ENCODE results near the gene SLC25A30.

The SLC25A30 gene

DNA sequence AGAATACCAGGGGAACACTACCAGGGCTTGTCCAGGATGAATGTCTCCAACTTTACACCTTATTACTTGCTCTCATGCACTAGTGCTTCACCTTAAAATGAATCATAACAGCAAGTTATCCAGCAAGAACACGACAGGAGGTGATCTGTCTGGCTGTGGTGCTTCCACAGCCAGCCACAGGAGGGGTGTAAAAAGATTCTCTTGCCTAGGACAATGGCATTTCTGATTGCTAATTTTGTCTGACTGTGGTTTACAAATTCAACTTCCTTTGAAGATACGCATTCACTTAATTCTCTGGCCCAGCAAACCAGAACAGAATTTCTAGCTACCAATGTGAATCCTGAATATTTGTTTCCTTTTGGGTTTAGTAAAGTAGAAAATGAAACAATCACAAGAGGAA, 23.5 kb upstream of the SLC25A30 start:
- ChIA-PET CTCF (no interaction called here), POLR2A (no interaction called here)
- TF ChIP-seq, protein P1, sequence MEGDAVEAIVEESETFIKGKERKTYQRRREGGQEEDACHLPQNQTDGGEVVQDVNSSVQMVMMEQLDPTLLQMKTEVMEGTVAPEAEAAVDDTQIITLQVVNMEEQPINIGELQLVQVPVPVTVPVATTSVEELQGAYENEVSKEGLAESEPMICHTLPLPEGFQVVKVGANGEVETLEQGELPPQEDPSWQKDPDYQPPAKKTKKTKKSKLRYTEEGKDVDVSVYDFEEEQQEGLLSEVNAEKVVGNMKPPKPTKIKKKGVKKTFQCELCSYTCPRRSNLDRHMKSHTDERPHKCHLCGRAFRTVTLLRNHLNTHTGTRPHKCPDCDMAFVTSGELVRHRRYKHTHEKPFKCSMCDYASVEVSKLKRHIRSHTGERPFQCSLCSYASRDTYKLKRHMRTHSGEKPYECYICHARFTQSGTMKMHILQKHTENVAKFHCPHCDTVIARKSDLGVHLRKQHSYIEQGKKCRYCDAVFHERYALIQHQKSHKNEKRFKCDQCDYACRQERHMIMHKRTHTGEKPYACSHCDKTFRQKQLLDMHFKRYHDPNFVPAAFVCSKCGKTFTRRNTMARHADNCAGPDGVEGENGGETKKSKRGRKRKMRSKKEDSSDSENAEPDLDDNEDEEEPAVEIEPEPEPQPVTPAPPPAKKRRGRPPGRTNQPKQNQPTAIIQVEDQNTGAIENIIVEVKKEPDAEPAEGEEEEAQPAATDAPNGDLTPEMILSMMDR (IDR thresholded peaks at IDR 0.05; ENCODE audit: insufficient read depth, low read length, missing control alignments) = peak; percentile 28
- no peak overlapping the region for H3K4me3 ChIP-seq (ENCODE audit: low read depth, low read length)
- no peak for DNase-seq (ENCODE audit: low read depth, low spot score)

DNA sequence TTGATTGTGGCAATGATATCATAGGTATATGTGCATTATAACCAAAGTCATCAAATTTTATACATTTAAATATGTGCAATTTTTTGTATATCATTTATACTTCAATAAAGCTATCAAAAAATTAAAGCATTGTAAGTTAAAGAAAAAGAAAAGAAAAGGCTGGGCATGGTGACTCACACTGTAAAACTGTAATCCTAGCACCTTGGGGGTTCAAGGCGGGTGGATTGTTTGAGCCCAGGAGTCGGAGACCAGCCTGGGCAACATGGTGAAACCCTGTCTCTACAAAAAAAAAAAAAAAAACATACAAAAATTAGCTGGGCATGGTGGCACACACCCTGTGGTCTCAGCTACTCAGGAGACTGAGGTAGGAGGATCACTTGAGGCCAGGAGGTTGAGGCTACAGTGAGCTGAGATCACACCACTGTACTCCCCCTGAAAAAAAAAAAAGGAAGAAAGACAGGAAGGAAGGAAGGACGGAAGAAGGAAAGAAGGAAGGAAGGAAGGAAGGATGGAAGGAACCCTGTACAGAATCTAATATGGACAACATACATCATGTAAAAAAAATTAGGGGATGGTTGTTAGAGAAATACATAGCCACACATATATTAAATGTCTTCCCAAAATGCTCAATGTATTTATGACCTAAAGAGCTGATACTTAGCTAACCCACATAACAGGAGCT, 21.7 kb upstream of the SLC25A30 start:
- ChIA-PET POLR2A (no interaction called here), CTCF (interaction anchor here (1.0 to 1.1 kb wide), 2 partner anchors 9 to 18 kb away, joined by 3 read pairs; no protein-coding TSS in a partner anchor)
- no peak for DNase-seq (ENCODE audit: low read depth, low spot score)
- TF ChIP-seq, protein P1 (IDR thresholded peaks at IDR 0.05; ENCODE audit: insufficient read depth, low read length, missing control alignments) = no peak
- no peak overlapping the region for H3K4me3 ChIP-seq (ENCODE audit: low read depth, low read length)

DNA sequence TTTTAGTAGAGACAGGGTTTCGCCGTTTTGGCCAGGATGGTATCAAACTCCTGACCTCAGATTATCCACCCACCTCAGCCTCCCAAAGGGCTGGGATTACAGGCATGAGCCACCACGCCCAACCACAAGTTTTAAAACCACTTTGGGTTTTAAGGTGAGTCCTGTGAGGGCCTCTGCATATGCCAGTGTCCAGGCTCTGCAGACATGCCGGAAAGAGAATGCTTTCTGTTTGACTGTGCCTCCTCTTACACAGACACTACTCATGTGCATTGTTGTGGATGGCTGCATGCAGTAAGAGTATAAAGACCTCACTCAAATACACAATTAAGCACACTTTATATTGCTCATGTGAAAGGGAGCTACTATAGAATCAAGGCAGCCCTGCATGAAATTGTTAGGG, 20.8 kb upstream of the SLC25A30 start:
- TF ChIP-seq, protein P1 (IDR thresholded peaks at IDR 0.05; ENCODE audit: insufficient read depth, low read length, missing control alignments) = no peak
- H3K4me3 ChIP-seq (ENCODE audit: low read depth, low read length) = no peak overlapping the region
- ChIA-PET POLR2A (no interaction called here), CTCF (interaction anchor here (1.0 kb wide), 1 partner anchor 17 kb away, joined by 3 read pairs; no protein-coding TSS in a partner anchor)
- no peak for DNase-seq (ENCODE audit: low read depth, low spot score)

DNA sequence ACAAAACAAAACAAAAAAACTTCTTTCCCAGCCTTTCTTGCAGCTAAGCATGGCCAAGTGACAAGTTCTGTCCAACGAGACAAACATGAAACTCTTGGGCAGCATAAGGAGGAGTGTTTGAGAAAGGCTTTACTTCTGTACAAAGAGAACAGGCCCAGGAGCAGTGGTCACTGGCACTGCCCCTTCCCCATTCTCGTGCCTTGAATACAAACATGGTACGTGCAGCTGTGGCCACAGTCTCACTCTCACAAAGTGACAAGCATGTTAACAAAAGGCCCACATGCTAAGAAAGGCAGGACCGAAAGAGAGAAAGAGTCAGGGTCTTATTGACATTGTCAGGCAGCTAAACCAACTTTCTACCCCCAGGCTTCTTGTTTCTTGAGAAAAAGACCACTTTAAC, 19.8 kb upstream of the SLC25A30 start:
- no peak for DNase-seq (ENCODE audit: low read depth, low spot score)
- ChIA-PET CTCF (no interaction called here), POLR2A (no interaction called here)
- TF ChIP-seq, protein P1 (IDR thresholded peaks at IDR 0.05; ENCODE audit: insufficient read depth, low read length, missing control alignments) = no peak
- H3K4me3 ChIP-seq (ENCODE audit: low read depth, low read length) = no peak overlapping the region

DNA sequence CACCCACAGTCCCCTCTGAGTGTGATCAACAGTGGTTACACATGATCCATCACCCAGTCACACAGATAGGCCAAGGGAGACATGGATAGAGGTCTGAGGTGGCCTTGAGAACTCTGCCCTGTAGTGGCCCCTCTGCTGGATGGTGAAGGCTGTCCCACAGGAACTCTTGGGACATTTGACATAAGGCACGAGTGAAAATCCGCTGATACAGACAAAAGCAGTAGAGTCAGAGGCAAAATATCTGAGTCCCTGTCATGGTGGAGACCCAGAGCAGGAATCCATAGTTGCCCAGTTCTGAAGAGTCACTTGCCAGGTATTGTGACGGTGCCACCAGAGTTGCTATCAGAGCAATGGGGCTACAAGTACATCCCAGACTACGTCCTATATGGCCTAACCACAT, 18.8 kb upstream of the SLC25A30 start:
- no peak overlapping the region for H3K4me3 ChIP-seq (ENCODE audit: low read depth, low read length)
- TF ChIP-seq, protein P1 (IDR thresholded peaks at IDR 0.05; ENCODE audit: insufficient read depth, low read length, missing control alignments) = no peak
- ChIA-PET CTCF (no interaction called here), POLR2A (no interaction called here)
- no peak for DNase-seq (ENCODE audit: low read depth, low spot score)

DNA sequence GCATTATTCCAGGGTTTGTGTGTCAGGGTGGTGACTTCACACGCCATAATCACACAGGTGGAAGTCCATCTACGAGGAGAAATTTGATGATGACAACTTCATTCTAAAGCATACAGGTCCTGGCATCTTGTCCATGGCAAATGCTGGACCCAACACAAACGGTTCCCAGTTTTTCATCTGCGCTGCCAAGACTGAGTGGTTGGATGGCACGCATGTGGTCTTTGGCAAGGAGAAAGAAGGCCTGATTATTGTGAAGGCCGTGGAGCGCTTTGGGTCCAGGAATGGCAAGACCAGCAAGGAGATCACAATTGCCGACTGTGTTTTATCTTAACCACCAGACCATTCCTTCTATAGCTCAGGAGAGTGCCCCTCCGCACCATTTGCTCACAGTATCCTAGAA, 18.2 kb upstream of the SLC25A30 start:
- H3K4me3 ChIP-seq (ENCODE audit: low read depth, low read length) = no peak overlapping the region
- TF ChIP-seq, protein P1 (IDR thresholded peaks at IDR 0.05; ENCODE audit: insufficient read depth, low read length, missing control alignments) = no peak
- ChIA-PET POLR2A (no interaction called here), CTCF (no interaction called here)
- DNase-seq (ENCODE audit: low read depth, low spot score) = no peak
